Upper lobe of left lung (tissue), 6 donors: ENCODE results near the gene HLA-DOA. TPM values are rescaled to one million over a fixed set of nuclear protein-coding genes. Genes with fewer than 3 reads are reported as not detected.

Experiments used
- ATAC-seq, 2 donors: fragments of 200-7000 bp; cut with Tn5 transposase; one replicate each; pipeline ENCODE4 v1.9.1; 2022; ENCODE audit warnings: mild to moderate bottlenecking in 2 of 2, moderate library complexity in 2 of 2; ENCODE audit not compliant: low FRiP score in 2 of 2
- DNase-seq, 2 donors: peaks; one replicate each; pipeline ENCODE4 v3.0.0-alpha.2; 2019 to 2020
- H3K27ac ChIP-seq, 4 donors: fragments of 200-600 bp; sonication (generic); one replicate each; pipeline ENCODE4 v1.5.1; 2016 to 2019
- H3K27me3 ChIP-seq, 4 donors: fragments of 200-600 bp; sonication (generic); one replicate each; pipeline ENCODE4 v1.5.1; 2017 to 2019
- H3K36me3 ChIP-seq, 4 donors: fragments of 200-600 bp; sonication (generic); one replicate each; pipeline ENCODE4 v1.5.1; 2016 to 2019
- H3K4me1 ChIP-seq, 4 donors: fragments of 200-600 bp; sonication (generic); one replicate each; pipeline ENCODE4 v1.5.1; 2018 to 2019
- H3K4me3 ChIP-seq, 4 donors: fragments of 200-600 bp; sonication (generic); one replicate each; pipeline ENCODE4 v1.5.1; 2017 to 2019; ENCODE audit warnings: mild to moderate bottlenecking in 2 of 4, moderate library complexity in 1 of 4
- H3K9me3 ChIP-seq, 4 donors: fragments of 200-600 bp; sonication (generic); one replicate each; pipeline ENCODE4 v1.5.1; 2018 to 2019
- EP300 ChIP-seq, 4 donors: sonication (generic); formaldehyde crosslinking; IDR thresholded peaks; one replicate each; pipeline ENCODE4 v1.5.1; 2017; ENCODE audit warnings: antibody characterized with exemption in 4 of 4, control low read depth in 2 of 4
- POLR2A ChIP-seq, 4 donors: fragments of 450-650 bp; IDR thresholded peaks; one replicate each; pipeline ENCODE4 v1.5.1; 2016 to 2017; ENCODE audit warnings: antibody characterized with exemption in 4 of 4, mild to moderate bottlenecking in 2 of 4
- POLR2AphosphoS5 ChIP-seq, 2 donors: sonication (generic); formaldehyde crosslinking; IDR thresholded peaks; one replicate each; pipeline ENCODE4 v1.5.1; 2017; ENCODE audit warnings: antibody characterized with exemption in 2 of 2
- WGBS, 2 donors: methylation state at CpG; one replicate each; pipeline ENCODE4 v1.1.5; 2017 to 2018; 5-methylcytosine and 5-hydroxymethylcytosine counted together
- total RNA-seq, 6 donors: library from RNA; depleted of rRNA in 4 of 6; stranded (reverse); fragments of >200 nt in 4 of 6; gene quantifications; one replicate each; pipeline versions ENCODE4 v1.1.0 to v1.2.1, GENCODE V29; 2016 to 2021
- TF ChIP-seq, protein P1 (sequence below), 6 experiments: fragments of 450-650 bp in 4 of 6; fragments of 200-600 bp in 2 of 6; sonication (generic) in 2 of 6; IDR thresholded peaks; one replicate each; pipeline ENCODE4 v1.5.1; 2016 to 2019; ENCODE audit warnings: antibody characterized with exemption in 6 of 6
- donor health status: DM: no; HTN: no; CAD: no; lungs with moderate emphysema.
- donor health status: DM: no; HTN: yes; CAD: no; lungs with severe emphysema.

Gene HLA-DOA
- total RNA-seq, 6 donors from 2014 or later = 9.4 to 56.8 (median 30.5) TPM

DNA sequence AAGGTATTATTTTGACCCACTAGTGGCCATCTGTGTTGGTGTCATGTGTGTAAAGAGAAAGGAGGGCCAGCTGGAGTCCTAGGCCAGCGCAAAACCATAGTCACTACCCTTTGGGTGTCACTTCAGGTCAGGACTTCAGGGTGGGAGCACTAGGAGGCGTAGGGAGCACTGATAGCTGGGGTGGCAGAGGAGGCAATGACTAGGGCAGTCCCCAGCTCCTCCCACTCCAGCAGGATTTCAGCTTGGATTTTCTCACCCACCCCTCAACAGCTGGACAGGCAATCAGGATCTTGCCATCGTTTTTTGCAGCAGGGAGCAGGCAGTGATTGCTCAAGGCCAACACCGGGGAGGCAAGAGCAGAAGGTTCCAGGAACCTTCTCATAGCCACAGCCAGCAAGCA is 4.2 kb upstream of the HLA-DOA start:
- WGBS, 2 donors = 40 to 46% methylated on average over 4 of the region's 4 CpGs
- TF ChIP-seq POLR2AphosphoS5 (IDR thresholded peaks at IDR 0.05) (no peak), POLR2A (IDR thresholded peaks at IDR 0.05) (no peak), EP300 (IDR thresholded peaks at IDR 0.05) (no peak)
- TF ChIP-seq, protein P1, sequence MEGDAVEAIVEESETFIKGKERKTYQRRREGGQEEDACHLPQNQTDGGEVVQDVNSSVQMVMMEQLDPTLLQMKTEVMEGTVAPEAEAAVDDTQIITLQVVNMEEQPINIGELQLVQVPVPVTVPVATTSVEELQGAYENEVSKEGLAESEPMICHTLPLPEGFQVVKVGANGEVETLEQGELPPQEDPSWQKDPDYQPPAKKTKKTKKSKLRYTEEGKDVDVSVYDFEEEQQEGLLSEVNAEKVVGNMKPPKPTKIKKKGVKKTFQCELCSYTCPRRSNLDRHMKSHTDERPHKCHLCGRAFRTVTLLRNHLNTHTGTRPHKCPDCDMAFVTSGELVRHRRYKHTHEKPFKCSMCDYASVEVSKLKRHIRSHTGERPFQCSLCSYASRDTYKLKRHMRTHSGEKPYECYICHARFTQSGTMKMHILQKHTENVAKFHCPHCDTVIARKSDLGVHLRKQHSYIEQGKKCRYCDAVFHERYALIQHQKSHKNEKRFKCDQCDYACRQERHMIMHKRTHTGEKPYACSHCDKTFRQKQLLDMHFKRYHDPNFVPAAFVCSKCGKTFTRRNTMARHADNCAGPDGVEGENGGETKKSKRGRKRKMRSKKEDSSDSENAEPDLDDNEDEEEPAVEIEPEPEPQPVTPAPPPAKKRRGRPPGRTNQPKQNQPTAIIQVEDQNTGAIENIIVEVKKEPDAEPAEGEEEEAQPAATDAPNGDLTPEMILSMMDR (IDR thresholded peaks at IDR 0.05) = no peak
- DNase-seq = no peak

GRCh38 chr6:33010356-33010755 is 965 bp upstream of the HLA-DOA start:
- peaks cover 0 to 1% (median 0%) of the 10 kb centered on the region in 4 donors for H3K27me3 ChIP-seq
- H3K4me3 ChIP-seq = no peak overlapping the region
- H3K27ac ChIP-seq = no peak overlapping the region
- no peaks in the 10 kb centered on the region for H3K36me3 ChIP-seq
- TF ChIP-seq, protein P1 (IDR thresholded peaks at IDR 0.05) = no peak
- TF ChIP-seq POLR2AphosphoS5 (IDR thresholded peaks at IDR 0.05) = no peak
- TF ChIP-seq POLR2A (IDR thresholded peaks at IDR 0.05) = no peak
- no peak for TF ChIP-seq EP300 (IDR thresholded peaks at IDR 0.05)
- ATAC-seq (no peak), DNase-seq (no peak)
- WGBS, 2 donors = 80 to 86% methylated on average over 7 of the region's 7 CpGs
- H3K4me1 ChIP-seq = peaks cover 6 to 23% (median 11%) of the 10 kb centered on the region in 4 donors
- H3K9me3 ChIP-seq = no peaks in the 10 kb centered on the region

More for the DNA sequence above, 4.2 kb upstream of the HLA-DOA start:
- Histone ChIP-seq H3K36me3 (no peaks in the 10 kb centered on the region), H3K27me3 (no peaks in the 10 kb centered on the region), H3K27ac (no peak overlapping the region), H3K4me3 (no peak overlapping the region), H3K4me1 (peaks cover 11 to 39% (median 21%) of the 10 kb centered on the region in 4 donors), H3K9me3 (no peaks in the 10 kb centered on the region)
- ATAC-seq = no peak

DNA sequence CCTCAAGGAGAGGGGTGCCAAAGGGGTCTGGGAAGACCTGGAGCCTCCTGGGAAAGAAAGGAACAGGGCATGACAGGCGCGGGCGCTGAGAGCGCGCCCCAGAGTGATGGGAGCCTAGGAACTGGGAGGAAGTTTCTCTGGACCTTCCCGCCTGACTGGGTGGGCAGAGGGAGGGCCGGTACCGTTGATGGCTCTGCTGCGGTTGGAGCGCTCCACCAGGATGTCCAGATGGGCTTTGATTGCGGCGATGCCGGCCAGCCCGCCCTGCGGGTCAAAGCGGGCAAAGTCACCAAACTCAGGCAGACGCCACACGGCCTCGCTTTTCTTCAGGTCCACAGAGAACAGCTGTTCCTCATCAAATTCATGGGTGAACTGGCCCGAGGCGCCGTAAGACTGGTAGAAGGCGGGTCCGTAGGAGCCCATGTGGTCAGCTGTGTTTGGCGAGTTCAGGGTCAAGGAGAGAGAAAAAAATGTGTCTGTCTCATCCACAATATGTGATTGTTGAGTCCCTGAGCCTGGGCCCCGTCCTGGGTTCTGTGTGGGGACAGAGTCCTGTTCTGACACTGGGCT is 1.5 kb downstream of the HLA-DOA start:
- H3K9me3 ChIP-seq = no peaks in the 10 kb centered on the region
- 94% methylated on average over 25 to 26 of the region's 26 CpGs for WGBS, 2 donors
- peak in 1 of 2 donors; percentile 73 for DNase-seq
- peaks cover 0 to 1% (median 0%) of the 10 kb centered on the region in 4 donors for H3K27me3 ChIP-seq
- no peak overlapping the region for H3K27ac ChIP-seq
- TF ChIP-seq POLR2A (IDR thresholded peaks at IDR 0.05) (no peak), EP300 (IDR thresholded peaks at IDR 0.05) (no peak), POLR2AphosphoS5 (IDR thresholded peaks at IDR 0.05) (no peak)
- TF ChIP-seq, protein P1 (IDR thresholded peaks at IDR 0.05) = no peak
- no peak overlapping the region for H3K4me3 ChIP-seq
- ATAC-seq = no peak
- H3K36me3 ChIP-seq = no peaks in the 10 kb centered on the region
- H3K4me1 ChIP-seq = peaks cover 6 to 14% (median 7%) of the 10 kb centered on the region in 4 donors

- Histone ChIP-seq H3K4me3 (no peak overlapping the region), H3K27me3 (peaks cover 0 to 1% (median 0%) of the 10 kb centered on the region in 4 donors), H3K4me1 (peaks cover 6 to 20% (median 10%) of the 10 kb centered on the region in 4 donors), H3K9me3 (no peaks in the 10 kb centered on the region), H3K36me3 (no peaks in the 10 kb centered on the region), H3K27ac (no peak overlapping the region)
- 75 to 86% methylated on average over 6 of the region's 6 CpGs for WGBS, 2 donors
- TF ChIP-seq EP300 (IDR thresholded peaks at IDR 0.05) = no peak
- no peak for TF ChIP-seq POLR2AphosphoS5 (IDR thresholded peaks at IDR 0.05)
- no peak for TF ChIP-seq POLR2A (IDR thresholded peaks at IDR 0.05)
- TF ChIP-seq, protein P1 (IDR thresholded peaks at IDR 0.05) = no peak
- no peak for ATAC-seq
- no peak for DNase-seq
These were observed 4.5 kb downstream of the HLA-DOA start for GRCh38 chr6:33004940-33005339.

DNA sequence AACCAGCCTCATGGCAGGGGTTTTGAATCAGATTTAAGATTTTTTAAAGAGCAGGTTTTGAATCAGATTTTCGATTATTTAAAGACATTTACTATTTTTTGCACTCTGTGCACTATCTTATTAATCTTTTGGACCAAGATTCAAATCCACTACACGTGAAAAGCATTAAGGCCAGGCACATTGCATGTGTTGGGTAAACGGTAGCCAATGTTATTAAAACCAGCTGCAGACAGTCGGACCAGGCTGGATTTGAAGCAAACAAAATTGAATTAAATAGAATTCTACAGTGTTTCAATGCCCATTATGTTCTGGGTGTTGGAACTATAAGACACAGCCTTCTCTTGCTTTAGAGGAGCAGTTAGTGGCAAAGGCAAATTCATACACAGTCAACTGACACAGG is 7.7 kb downstream of the HLA-DOA start:
- no peak for TF ChIP-seq EP300 (IDR thresholded peaks at IDR 0.05)
- TF ChIP-seq, protein P1 (IDR thresholded peaks at IDR 0.05) = no peak
- TF ChIP-seq POLR2A (IDR thresholded peaks at IDR 0.05) = no peak
- no peak for TF ChIP-seq POLR2AphosphoS5 (IDR thresholded peaks at IDR 0.05)
- DNase-seq (no peak), ATAC-seq (no peak)
- 63 to 69% methylated on average over 4 of the region's 4 CpGs for WGBS, 2 donors
- no peaks in the 10 kb centered on the region for H3K36me3 ChIP-seq
- no peak overlapping the region for H3K27ac ChIP-seq
- H3K4me1 ChIP-seq = peaks cover 0 to 7% (median 3%) of the 10 kb centered on the region in 4 donors
- no peaks in the 10 kb centered on the region for H3K9me3 ChIP-seq
- H3K4me3 ChIP-seq = no peak overlapping the region
- no peaks in the 10 kb centered on the region for H3K27me3 ChIP-seq
